H1 (cell line): Measurements from ENCODE around the gene KCTD7. TPM values are rescaled to one million over a fixed set of nuclear protein-coding genes. Genes with fewer than 3 reads are reported as not detected.

Source experiments
- CTCF ChIA-PET: fragments of 300-600 bp; sonication (Branson Sonifier 250); formaldehyde crosslinking; loops from one replicate; lab custom pipeline; 2021; ENCODE audit not compliant: partially characterized antibody; lab: Charles Lee
- POLR2A ChIA-PET: fragments of 300-600 bp; sonication (Branson Sonifier 250); formaldehyde crosslinking; loops from one replicate; lab custom pipeline; 2021; ENCODE audit warnings: inconsistent platforms; ENCODE audit not compliant: partially characterized antibody; lab: Charles Lee
- DNase-seq, 2 experiments: peaks; one replicate each; pipeline versions ENCODE4 v3.0.0 to v3.0.0-alpha.2; 2010 to 2022; ENCODE audit warnings: low spot score in 2 of 2, low read depth in 1 of 2, mixed read lengths in 1 of 2
- FAIRE-seq: peaks from 2 replicates; lab custom pipeline; 2011; peaks lifted over from hg19 to GRCh38; lab: Jason Lieb, UNC
- H2AFZ ChIP-seq: 2 replicates; pipeline ENCODE4 v1.8.1; 2012; ENCODE audit warnings: low read length, inconsistent platforms
- H2AK5ac ChIP-seq: 2 replicates; pipeline ENCODE4 v1.6.1; 2013; ENCODE audit warnings: low read depth, low read length
- H2BK120ac ChIP-seq: replicated peaks from 2 replicates; pipeline ENCODE3; 2013; ENCODE audit warnings: low read depth, low read length, inconsistent platforms
- H2BK12ac ChIP-seq: 2 replicates; pipeline ENCODE4 v1.6.1; 2013; ENCODE audit warnings: low read depth, low read length
- H2BK15ac ChIP-seq: 2 replicates; pipeline ENCODE4 v1.6.1; 2013; ENCODE audit warnings: low read length
- H2BK20ac ChIP-seq: 2 replicates; pipeline ENCODE4 v1.6.1; 2013; ENCODE audit warnings: low read length
- H2BK5ac ChIP-seq: 2 replicates; pipeline ENCODE4 v1.6.1; 2013; ENCODE audit warnings: low read depth, low read length
- H3K14ac ChIP-seq: 2 replicates; pipeline ENCODE4 v1.6.1; 2013; ENCODE audit warnings: inconsistent platforms; ENCODE audit not compliant: insufficient read length
- H3K18ac ChIP-seq: 2 replicates; pipeline ENCODE4 v1.6.1; 2013; ENCODE audit warnings: low read length; ENCODE audit errors: extremely low read depth
- H3K23ac ChIP-seq: 2 replicates; pipeline ENCODE4 v1.6.1; 2013; ENCODE audit warnings: inconsistent platforms; ENCODE audit not compliant: insufficient read length
- H3K23me2 ChIP-seq: 2 replicates; pipeline ENCODE4 v1.6.1; 2013; ENCODE audit warnings: low read depth, low read length
- H3K27ac ChIP-seq: 2 replicates; pipeline ENCODE4 v1.6.1; 2011; ENCODE audit warnings: low read depth, low read length, inconsistent platforms
- H3K27me3 ChIP-seq, 4 experiments: replicated peaks in 1 of 4; 1 replicate in 1 of 4; 2 replicates in 3 of 4; pipeline versions ENCODE4 v1.6.1 to v1.8.1; 2011 to 2013; ENCODE audit warnings: low read length in 3 of 4, mild to moderate bottlenecking in 3 of 4, inconsistent platforms in 2 of 4, mixed read lengths in 2 of 4, moderate library complexity in 1 of 4; ENCODE audit not compliant: control insufficient read depth in 3 of 4, insufficient read depth in 3 of 4; ENCODE audit errors: extremely low read depth in 1 of 4
- H3K36me3 ChIP-seq, 4 experiments: 2 replicates each; pipeline versions ENCODE4 v1.6.1 to v1.8.1; 2011 to 2013; ENCODE audit warnings: mild to moderate bottlenecking in 4 of 4, low read length in 3 of 4, moderate library complexity in 2 of 4, control low read depth in 1 of 4, inconsistent platforms in 1 of 4; ENCODE audit not compliant: insufficient read depth in 4 of 4, control insufficient read depth in 2 of 4
- H3K4ac ChIP-seq: replicated peaks from 2 replicates; pipeline ENCODE3; 2013; ENCODE audit warnings: low read length, low read depth, mixed read lengths, inconsistent platforms; ENCODE audit not compliant: insufficient read length
- H3K4me1 ChIP-seq, 4 experiments: replicated peaks in 1 of 4; 1 replicate in 1 of 4; 2 replicates in 3 of 4; pipeline versions ENCODE4 v1.6.1 to v1.8.1; 2011 to 2013; ENCODE audit warnings: low read length in 3 of 4, inconsistent platforms in 2 of 4, mixed read lengths in 1 of 4; ENCODE audit not compliant: insufficient read depth in 4 of 4, control insufficient read depth in 3 of 4
- H3K4me2 ChIP-seq, 2 experiments: 2 replicates each; pipeline versions ENCODE4 v1.6.1 to v1.8.1; 2011 to 2013; ENCODE audit warnings: low read depth in 2 of 2, low read length in 2 of 2, control low read depth in 1 of 2, inconsistent platforms in 1 of 2, mild to moderate bottlenecking in 1 of 2; ENCODE audit not compliant: insufficient read depth in 1 of 2
- H3K4me3 ChIP-seq, 4 experiments: fragments of 200-600, 300-600 bp in 1 of 4; sonication (generic), shearing (Covaris generic), sonication (Bioruptor Twin) in 1 of 4; 2 replicates each; pipeline versions ENCODE4 v1.5.1 to v1.8.1; 2011 to 2016; ENCODE audit warnings: low read length in 4 of 4, low read depth in 3 of 4, control low read depth in 2 of 4, inconsistent platforms in 2 of 4, mild to moderate bottlenecking in 2 of 4, mixed read lengths in 1 of 4, moderate library complexity in 1 of 4; ENCODE audit not compliant: insufficient read depth in 2 of 4; ENCODE audit errors: extremely low read depth in 1 of 4
- H3K56ac ChIP-seq: replicated peaks from 2 replicates; pipeline ENCODE3; 2013; ENCODE audit warnings: low read depth, mild to moderate bottlenecking, mixed read lengths, low read length, inconsistent platforms; ENCODE audit not compliant: insufficient read length
- H3K79me1 ChIP-seq: 2 replicates; pipeline ENCODE4 v1.6.1; 2013; ENCODE audit warnings: low read depth, low read length, control low read depth
- H3K79me2 ChIP-seq, 2 experiments: 2 replicates each; pipeline versions ENCODE4 v1.6.1 to v1.8.1; 2012 to 2013; ENCODE audit warnings: low read length in 2 of 2, mild to moderate bottlenecking in 2 of 2, inconsistent platforms in 1 of 2; ENCODE audit not compliant: insufficient read depth in 2 of 2, control insufficient read depth in 1 of 2
- H3K9ac ChIP-seq, 4 experiments: replicated peaks in 1 of 4; 1 replicate in 1 of 4; 2 replicates in 3 of 4; pipeline versions ENCODE4 v1.6.1 to v1.8.1; 2011 to 2013; ENCODE audit warnings: low read depth in 3 of 4, low read length in 3 of 4, control low read depth in 2 of 4, mild to moderate bottlenecking in 2 of 4, moderate library complexity in 2 of 4, inconsistent platforms in 1 of 4; ENCODE audit errors: extremely low read depth in 1 of 4
- H3K9me3 ChIP-seq, 2 experiments: 2 replicates each; pipeline versions ENCODE4 v1.6.1 to v1.8.1; 2012 to 2013; ENCODE audit warnings: mild to moderate bottlenecking in 2 of 2, moderate library complexity in 2 of 2, control low read depth in 1 of 2, inconsistent platforms in 1 of 2, low read depth in 1 of 2, low read length in 1 of 2, mixed read lengths in 1 of 2; ENCODE audit not compliant: insufficient read depth in 2 of 2
- H4K20me1 ChIP-seq, 2 experiments: replicated peaks in 1 of 2; 2 replicates each; pipeline versions ENCODE3 to v1.8.1; 2011 to 2013; ENCODE audit warnings: inconsistent platforms in 2 of 2, low read length in 2 of 2, mild to moderate bottlenecking in 1 of 2; ENCODE audit not compliant: insufficient read depth in 2 of 2, control insufficient read depth in 1 of 2
- H4K5ac ChIP-seq: 2 replicates; pipeline ENCODE4 v1.6.1; 2013; ENCODE audit warnings: low read length, low read depth, mixed read lengths, inconsistent platforms; ENCODE audit not compliant: insufficient read length
- H4K8ac ChIP-seq: 2 replicates; pipeline ENCODE4 v1.8.0; 2013; ENCODE audit warnings: mild to moderate bottlenecking, moderate library complexity, low read length, inconsistent platforms; ENCODE audit not compliant: insufficient read depth; ENCODE audit errors: extremely low read depth
- H4K91ac ChIP-seq: replicated peaks from 2 replicates; pipeline ENCODE3; 2013; ENCODE audit warnings: low read length, mixed read lengths, inconsistent platforms; ENCODE audit not compliant: insufficient read length
- CEBPB ChIP-seq: IDR thresholded peaks from 2 replicates; pipeline ENCODE4 v1.6.1; 2012; ENCODE audit warnings: low read depth, low read length
- CREB1 ChIP-seq: IDR thresholded peaks from 2 replicates; pipeline ENCODE4 v1.6.1; 2012; ENCODE audit warnings: inconsistent platforms
- EGR1 ChIP-seq: IDR thresholded peaks from 2 replicates; pipeline ENCODE4 v1.6.1; 2011; ENCODE audit warnings: low read depth, low read length, borderline replicate concordance
- GTF2F1 ChIP-seq: IDR thresholded peaks from 2 replicates; pipeline ENCODE4 v1.6.1; 2012; ENCODE audit warnings: low read depth, low read length, improper control_type of control experiment, borderline replicate concordance
- POLR2A ChIP-seq, 2 experiments: IDR thresholded peaks; 1 replicate in 1 of 2; 2 replicates in 1 of 2; pipeline ENCODE4 v1.6.1; 2011; ENCODE audit warnings: low read depth in 2 of 2, low read length in 2 of 2, mild to moderate bottlenecking in 2 of 2; ENCODE audit errors: control extremely low read depth in 1 of 2
- RAD21 ChIP-seq, 2 experiments: IDR thresholded peaks in 1 of 2; conservative IDR thresholded peaks in 1 of 2; 2 replicates each; pipeline ENCODE4 v1.6.1; 2011; ENCODE audit warnings: low read depth in 2 of 2, low read length in 2 of 2, improper control_type of control experiment in 1 of 2, inconsistent platforms in 1 of 2, mild to moderate bottlenecking in 1 of 2, moderate library complexity in 1 of 2
- TBP ChIP-seq: IDR thresholded peaks from 2 replicates; pipeline ENCODE4 v1.6.1; 2011; ENCODE audit warnings: low read depth, low read length, improper control_type of control experiment
- WGBS, 2 experiments: shearing (Covaris generic) in 1 of 2; methylation state at CpG; one replicate each; pipeline versions ENCODE4 v1.1.6 to v1.1.7; 2013 to 2015; ENCODE audit warnings: low lambda C conversion rate in 2 of 2, mixed read lengths in 2 of 2, inconsistent platforms in 1 of 2, low coverage in 1 of 2, missing lambda C conversion rate in 1 of 2; ENCODE audit not compliant: insufficient replicate concordance in 2 of 2, insufficient coverage in 1 of 2, insufficient read length in 1 of 2; ENCODE audit errors: extremely low coverage in 1 of 2, missing lambda C conversion rate in 1 of 2; 5-methylcytosine and 5-hydroxymethylcytosine counted together
- polyA plus RNA-seq, 7 experiments: library from polyadenylated mRNA; depleted of rRNA in 3 of 7; stranded (reverse) in 5 of 7; unstranded in 2 of 7; fragments of >200 nt in 5 of 7; fragments of 200-250 nt in 2 of 7; gene quantifications; 1 replicate in 5 of 7; 2 replicates in 1 of 7; 4 replicates in 1 of 7; pipeline versions ENCODE4 v1.2.1 to v1.2.3, GENCODE V29; 2011 to 2013; ENCODE audit warnings: missing spikeins in 2 of 7, mixed read lengths in 2 of 7
- total RNA-seq: library from RNA; stranded (reverse); fragmentation: NEBNext Ultra II Directional; extraction: Animal tissue kit (Norgen Biotek cat#: 25700); gene quantifications from 2 replicates; pipeline ENCODE4 v1.2.1, GENCODE V29; 2021

KCTD7 gene
- total and polyA plus RNA-seq, 2 of the 8 experiments (the other 6 are each of a cell fraction or from before 2014, with no cell fraction given): 8.6 to 11.9 TPM

GRCh38 chr7:66617295-66617694 lies 11.4 kb upstream of the KCTD7 start:
- H3K18ac ChIP-seq: no peak overlapping the region
- no peaks in the 10 kb centered on the region for H3K23me2 ChIP-seq
- H2BK12ac ChIP-seq: no peak overlapping the region; the same call in 1 of the 2 replicates
- no peak overlapping the region for H3K4me2 ChIP-seq
- H2AK5ac ChIP-seq: no peak overlapping the region
- H3K4me3 ChIP-seq: no peak overlapping the region
- no peak overlapping the region for H3K56ac ChIP-seq
- CTCF ChIA-PET: interaction anchor here (1.5 kb wide), 1 partner anchor 11 kb away, joined by 7 read pairs; no protein-coding TSS in a partner anchor
- H2BK5ac ChIP-seq: no peak overlapping the region
- peak overlapping the region; percentile 85 for H2BK120ac ChIP-seq
- H4K5ac ChIP-seq: no peak overlapping the region
- no peak overlapping the region for H4K8ac ChIP-seq
- DNase-seq: no peak
- H2AFZ ChIP-seq: 0 out of 2 replicates have a peak overlapping the region, but pooled peaks have one; percentile 16
- 93% methylated on average over 8 of the region's 8 CpGs; no CpG with 5 or more reads in 1 of the 2 experiments for WGBS, 2 experiments
- peaks cover 0 to 18% of the 10 kb centered on the region in 2 experiments; a peak in 1 of 4 replicates for H3K9me3 ChIP-seq
- POLR2A ChIA-PET: interaction anchor here (3.4 kb wide), 1 partner anchor 11 kb away, joined by 25 read pairs; the partner anchor contains the start of gene KCTD7
- no peak for FAIRE-seq
- peak overlapping the region; percentile 38; the same call in 1 of the 2 replicates for H2BK20ac ChIP-seq
- H3K4ac ChIP-seq: no peak overlapping the region
- no peak overlapping the region for H3K14ac ChIP-seq
- H3K27me3 ChIP-seq: no peaks in the 10 kb centered on the region
- H3K9ac ChIP-seq: no peak overlapping the region
- no peak overlapping the region for H3K23ac ChIP-seq
- H2BK15ac ChIP-seq: no peak overlapping the region
- H4K91ac ChIP-seq: no peak overlapping the region
- no peaks in the 10 kb centered on the region for H4K20me1 ChIP-seq
- H3K79me2 ChIP-seq: no peaks in the 10 kb centered on the region
- TF ChIP-seq POLR2A (IDR thresholded peaks at IDR 0.05; ENCODE audit: control extremely low read depth in 1 of 2, low read depth in 2 of 2, low read length in 2 of 2) (no peak), GTF2F1 (no peak), RAD21 (IDR thresholded peaks at IDR 0.05 in 1 of 2, conservative IDR thresholded peaks at IDR 0.05 in 1 of 2; ENCODE audit: low read depth in 2 of 2, low read length in 2 of 2) (no peak), TBP (no peak), CEBPB (no peak), CREB1 (no peak), EGR1 (no peak)
- no peak overlapping the region for H3K27ac ChIP-seq
- no peaks in the 10 kb centered on the region; a peak in 1 of 8 replicates for H3K36me3 ChIP-seq
- peaks cover 0 to 12% (median 5%) of the 10 kb centered on the region in 4 experiments; a peak in 5 of 7 replicates for H3K4me1 ChIP-seq
- no peaks in the 10 kb centered on the region for H3K79me1 ChIP-seq
